NCI-H1048 (cell line): ENCODE results near the gene MTA1.

Source experiments
- DNase-seq: peaks from one replicate; lab custom pipeline; 2025; lab: John Stamatoyannopoulos, UW

The MTA1 gene

GRCh38 chr14:105387530-105387922, 32.1 kb upstream of the MTA1 start:
- no peak for DNase-seq

GRCh38 chr14:105388110-105388951, 31.3 kb upstream of the MTA1 start:
- no peak for DNase-seq

GRCh38 chr14:105388976-105389375, 30.7 kb upstream of the MTA1 start:
- no peak for DNase-seq

DNA sequence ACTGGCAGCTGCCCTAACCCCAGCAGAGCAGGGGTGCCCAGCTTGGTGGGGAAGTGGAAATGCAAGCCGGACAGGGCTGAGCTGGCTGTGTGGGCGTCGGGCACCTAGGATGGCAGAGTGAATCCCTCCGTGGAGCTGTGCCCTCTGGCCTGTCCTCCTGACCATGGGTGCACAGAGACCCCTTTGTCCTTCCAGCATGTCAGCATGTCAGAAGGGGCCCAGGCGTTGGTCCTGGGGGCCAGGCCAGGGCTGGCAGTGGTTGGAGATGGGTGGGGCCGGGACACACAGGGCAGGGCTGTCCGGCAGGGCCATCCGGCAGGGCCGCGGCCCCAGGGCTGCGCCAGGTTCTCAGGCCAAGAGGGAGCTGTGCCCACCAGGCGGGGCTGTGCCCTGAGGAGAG, 30.1 kb upstream of the MTA1 start:
- no peak for DNase-seq

GRCh38 chr14:105389976-105390848, 29.4 kb upstream of the MTA1 start:
- DNase-seq: no peak

DNA sequence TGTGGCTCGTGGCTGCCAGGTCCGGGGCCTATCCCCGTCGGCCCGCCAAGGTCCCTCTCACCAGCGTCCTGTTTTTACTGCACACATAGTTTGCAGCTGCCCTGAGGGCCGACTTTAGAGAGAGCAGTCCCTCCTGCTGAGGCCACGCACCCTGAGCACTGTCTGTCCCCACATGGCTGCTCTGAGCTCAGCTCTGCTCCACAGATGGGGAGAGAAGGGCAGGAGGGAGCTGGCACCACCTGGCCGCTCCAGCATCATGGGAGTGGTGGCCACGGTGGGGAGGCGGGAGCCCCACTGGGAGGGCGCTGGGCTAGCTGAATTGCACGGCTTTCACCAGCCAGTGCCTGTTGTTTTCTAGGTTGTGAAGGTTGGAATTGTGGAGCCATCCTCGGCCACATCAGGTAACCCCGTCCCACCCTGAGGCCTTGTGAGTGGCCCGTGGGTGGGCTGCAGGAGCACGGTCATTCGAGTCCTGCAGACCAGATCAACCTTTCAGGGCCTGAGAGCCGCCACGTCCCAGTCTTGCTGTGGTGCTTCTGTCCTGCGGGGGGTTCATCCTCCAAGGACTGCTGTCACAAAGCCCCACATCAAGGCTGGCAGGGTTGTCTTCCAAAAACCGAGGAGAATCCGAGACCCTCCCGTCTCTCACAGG, 28.7 kb upstream of the MTA1 start:
- DNase-seq: no peak

DNA sequence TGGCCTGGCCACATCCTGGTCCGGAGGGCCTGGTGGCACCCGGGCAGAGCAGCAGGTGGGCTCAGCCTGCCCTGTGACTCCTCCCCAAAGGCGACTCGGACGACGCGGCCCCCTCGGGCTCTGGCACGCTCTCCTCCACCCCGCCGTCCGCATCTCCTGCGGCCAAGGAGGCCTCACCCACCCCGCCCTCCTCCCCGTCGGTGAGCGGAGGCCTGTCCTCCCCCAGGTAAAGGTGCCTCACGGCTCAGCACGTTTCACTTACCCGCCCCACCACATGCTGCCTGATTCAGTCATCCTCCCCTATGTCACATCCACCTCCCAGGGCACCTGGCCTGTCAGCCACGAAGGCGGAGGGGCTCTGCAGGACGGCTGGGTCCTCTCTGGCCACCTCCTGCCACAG, 28.1 kb upstream of the MTA1 start:
- DNase-seq: no peak

GRCh38 chr14:105392131-105393090, 27.2 kb upstream of the MTA1 start:
- DNase-seq: no peak

DNA sequence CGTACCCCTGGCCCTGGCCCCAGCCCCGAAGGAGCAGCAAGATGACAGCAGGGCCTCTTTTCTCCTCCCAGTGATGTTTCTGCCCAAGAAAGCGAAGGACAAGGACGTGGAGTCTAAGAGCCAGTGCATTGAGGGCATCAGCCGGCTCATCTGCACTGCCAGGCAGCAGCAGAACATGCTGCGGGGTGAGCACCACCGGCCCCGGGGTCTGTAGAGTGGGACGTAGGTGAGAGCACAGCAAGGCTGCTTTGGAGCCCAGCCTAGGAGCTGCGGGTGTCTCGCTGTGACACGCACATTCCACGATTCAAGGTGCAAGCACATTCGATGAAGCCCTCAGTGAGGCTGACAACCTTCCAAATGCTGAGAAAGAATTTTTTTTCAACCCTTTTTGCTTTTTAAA, 26.5 kb upstream of the MTA1 start:
- DNase-seq: no peak

- no peak for DNase-seq
Observed at GRCh38 chr14:105394714-105395537, 24.7 kb upstream of the MTA1 start.

DNA sequence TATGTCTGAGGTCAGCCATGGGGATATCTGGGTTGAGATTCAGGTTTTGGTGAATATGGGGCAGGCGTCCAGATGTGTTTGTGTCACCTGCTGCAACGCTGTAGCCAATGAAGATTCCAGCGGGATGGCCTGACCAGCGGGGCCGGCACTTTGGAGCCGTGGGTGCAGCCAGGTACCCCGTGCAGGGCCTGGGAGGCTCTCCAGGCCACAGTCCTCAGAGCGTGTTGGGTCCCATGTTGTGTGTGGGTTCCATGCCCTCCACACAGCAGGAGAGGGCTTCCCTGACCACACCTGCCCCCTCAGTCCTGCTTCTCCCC, 24.1 kb upstream of the MTA1 start:
- no peak for DNase-seq

GRCh38 chr14:105397350-105397931, 22.2 kb upstream of the MTA1 start:
- no peak for DNase-seq

DNA sequence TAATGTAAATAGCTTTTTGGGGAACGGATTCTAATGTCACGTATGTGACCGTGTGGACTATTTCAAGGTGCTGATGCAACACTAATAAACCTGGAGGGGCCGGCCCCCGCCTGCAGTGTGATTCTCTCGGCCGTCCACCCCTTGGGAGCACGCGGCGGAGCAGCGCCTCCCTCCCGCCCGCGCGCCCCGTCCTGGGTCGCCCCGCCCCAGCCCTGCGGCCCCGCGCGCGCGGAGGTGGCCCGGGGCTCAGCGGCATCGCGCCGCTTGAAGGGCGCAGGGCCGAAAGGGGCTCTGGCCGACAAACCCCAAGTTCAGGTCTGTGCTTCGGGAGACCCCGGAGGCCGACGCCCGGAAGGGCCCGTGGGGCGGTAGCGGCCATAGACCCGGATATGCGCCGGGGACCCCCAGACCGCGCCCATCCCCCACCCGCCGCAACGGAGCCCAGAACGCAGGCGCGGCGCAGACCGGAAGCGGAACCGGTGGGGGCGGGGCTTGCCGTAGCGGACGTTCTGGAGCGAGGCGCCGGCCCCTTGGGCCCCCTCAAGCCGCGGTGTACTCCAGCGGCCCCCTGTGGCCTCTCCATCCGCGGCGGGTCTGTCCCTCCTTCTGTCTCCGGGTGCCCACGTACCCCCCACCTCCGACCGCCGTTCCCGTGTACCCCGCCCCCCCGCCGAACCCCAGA, 21.4 kb upstream of the MTA1 start, which contains the start of gene TEX22:
TSS of gene TEX22 (plus strand) at position 495 of the 682 bp plus-strand sequence. CDS start 803 bp downstream, outside the sequence.
- peak; percentile 75 for DNase-seq

DNA sequence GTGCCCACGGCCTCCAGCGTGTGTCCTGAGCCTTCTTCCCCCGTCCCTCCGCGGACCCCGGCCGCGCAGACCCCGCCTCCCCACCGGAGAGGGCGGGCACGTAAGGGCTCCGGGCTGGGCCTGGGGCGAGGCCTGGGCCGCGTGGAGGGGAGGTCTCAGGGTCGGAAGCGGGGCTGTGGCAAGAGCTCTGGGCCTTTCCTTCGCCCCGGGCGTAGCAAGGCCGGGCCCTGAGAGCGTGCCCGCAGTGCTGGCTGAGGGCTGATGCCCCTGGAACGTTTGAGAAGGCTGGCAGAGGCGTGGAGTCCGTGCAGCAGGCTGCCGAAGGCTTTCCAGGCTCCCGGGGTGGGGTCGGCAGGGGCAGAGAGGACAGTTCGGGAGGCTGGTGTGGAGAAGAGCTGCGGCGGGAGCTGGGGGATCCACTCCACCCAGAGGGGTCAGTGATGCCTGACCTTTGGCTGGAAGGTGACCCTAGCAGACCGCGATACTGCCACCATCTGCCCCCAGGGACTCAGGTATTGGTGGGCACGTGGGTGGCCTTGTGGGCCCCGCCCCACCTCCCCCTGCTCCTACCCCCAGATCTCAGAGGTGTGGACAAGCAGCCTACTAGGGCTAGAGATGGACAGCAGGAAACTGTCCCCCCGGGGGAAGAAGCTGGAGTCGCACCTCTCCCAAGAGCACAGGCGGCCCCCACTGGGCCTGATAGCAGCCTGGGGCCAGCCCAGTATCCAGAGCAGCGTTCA, 20.7 kb upstream of the MTA1 start:
- DNase-seq: no peak

DNA sequence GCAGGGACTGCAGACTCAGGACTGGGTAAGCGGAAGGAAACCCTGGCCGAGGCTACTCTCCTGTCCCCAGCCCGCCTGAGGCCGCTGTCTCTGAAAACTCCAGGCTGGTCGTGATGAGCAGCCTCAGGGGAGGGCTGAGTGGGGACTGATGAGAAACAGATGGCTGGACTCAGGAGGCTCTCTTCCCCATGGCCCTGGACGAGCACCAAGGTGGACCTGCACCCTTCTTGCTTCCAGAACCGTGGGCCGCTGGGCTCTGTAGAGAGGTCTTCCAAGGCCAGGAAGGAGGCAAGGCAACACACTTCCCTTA, 20.2 kb upstream of the MTA1 start:
- DNase-seq: no peak

DNA sequence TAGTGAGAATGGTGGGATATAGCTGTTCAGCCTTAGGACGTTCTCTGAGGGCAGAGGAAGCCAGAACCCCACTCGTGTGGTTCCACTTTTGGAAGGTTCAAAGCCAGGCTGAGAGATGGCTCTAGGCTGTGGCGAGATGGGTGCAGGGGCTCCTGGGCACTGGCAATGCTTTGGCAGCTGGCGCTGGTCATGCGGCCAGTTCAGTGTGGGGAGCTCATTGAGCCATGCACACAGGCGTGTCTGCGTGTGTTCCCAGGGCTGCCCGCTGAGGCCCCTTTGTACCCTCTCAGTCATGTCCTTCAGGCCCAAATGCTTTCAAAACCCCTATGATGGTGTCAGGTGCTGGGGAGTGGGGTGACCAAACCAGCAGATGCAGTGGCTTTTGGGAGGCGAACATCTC, 19.6 kb upstream of the MTA1 start:
- DNase-seq: no peak

- no peak for DNase-seq
Observed at GRCh38 chr14:105401699-105402098, 17.9 kb upstream of the MTA1 start.

- DNase-seq: no peak
Observed at GRCh38 chr14:105408592-105408991, 11.0 kb upstream of the MTA1 start.

GRCh38 chr14:105409364-105409763, 10.3 kb upstream of the MTA1 start:
- DNase-seq: no peak
